HuH-7.5 (cell line): ENCODE data around the gene CABP2.
"Not testable (repeated sequence)": the region's sequence is repeated elsewhere in the genome, so short reads cannot be mapped to it uniquely, and the experiment has no call there.

Experiments
- DNase-seq: peaks from one replicate; pipeline ENCODE4 v3.0.0; 2011; ENCODE audit warnings: low spot score

Gene CABP2

GRCh38 chr11:67494371-67495233 is 28.6 kb downstream of the CABP2 start:
- peak; percentile 63 for DNase-seq

DNA sequence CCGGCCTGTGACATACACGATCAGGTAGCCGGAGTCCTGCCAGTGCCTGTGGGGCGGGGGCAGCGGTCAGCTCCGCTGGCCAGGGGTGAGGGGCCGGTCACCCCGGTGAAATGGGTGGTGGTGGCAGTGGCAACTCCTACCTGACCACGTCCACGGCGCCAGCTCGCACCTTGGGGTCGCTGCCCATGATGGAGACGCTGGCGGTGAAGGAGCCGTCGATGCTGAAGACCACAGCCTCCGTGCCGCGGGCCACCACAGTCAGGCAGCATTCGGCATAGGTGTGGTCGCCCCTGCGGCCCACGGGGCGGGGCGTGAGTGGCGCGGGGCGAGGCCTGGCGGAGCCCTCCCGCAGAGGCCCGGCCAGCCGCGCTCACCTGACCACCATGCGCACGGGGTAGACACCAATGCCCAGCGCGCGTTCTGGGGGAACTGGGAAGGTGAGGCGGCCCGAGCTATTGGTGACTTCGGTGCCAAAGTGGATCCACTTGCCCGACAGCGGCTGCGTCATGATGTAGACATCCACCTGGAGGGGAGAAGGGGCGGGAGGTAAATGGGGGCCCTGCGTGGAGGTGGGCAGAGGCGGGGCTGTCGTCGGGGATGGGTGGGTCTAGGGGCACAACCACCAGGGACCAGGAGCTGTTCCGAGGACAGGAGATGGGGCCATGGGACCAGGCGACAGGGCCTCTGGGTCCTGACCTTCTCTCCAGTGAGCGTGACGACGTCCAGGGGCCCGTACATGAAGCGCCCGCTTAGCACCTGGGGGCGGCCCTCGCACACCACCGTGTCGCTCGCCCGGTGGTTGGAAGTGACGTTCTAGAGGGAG is 29.5 kb downstream of the CABP2 start:
- DNase-seq, result no peak

GRCh38 chr11:67492801-67493547 is 30.3 kb downstream of the CABP2 start:
- peak; percentile 65 for DNase-seq

DNA sequence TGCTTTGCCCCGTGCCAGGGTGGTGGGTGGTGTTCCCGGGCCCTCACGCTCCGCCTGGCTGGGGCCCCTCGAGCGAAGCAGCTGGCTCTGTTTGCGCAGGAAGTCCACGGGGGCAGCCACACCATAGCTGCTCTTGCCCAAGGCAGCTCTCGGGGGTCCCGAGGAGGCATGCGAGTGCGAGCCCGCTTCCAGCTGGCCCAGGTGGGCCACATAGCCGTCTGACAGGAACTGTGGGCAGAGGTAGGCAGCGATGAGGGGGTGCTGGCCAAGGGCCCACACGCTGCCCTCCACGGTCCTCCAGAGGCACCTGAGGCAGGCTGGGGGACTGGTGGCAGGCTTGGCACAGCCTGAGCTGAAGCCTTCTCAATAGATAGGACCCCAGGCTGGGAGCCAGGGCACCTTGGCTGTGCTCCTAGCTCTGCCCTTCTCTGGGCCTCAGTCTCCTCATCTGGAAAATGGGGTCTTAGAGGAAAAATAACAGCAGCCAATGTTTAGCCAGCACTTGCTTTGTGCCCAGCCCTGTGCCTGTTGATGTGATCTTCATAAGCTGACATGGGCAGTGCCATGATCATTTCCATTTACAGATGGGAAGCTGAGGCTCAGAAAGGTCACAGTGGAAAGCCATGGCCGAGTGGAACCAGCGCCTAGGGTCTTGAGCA is 31.0 kb downstream of the CABP2 start:
- no peak for DNase-seq

- peak; percentile 56 for DNase-seq
Measured at GRCh38 chr11:67491276-67492068, 31.8 kb downstream of the CABP2 start.

DNA sequence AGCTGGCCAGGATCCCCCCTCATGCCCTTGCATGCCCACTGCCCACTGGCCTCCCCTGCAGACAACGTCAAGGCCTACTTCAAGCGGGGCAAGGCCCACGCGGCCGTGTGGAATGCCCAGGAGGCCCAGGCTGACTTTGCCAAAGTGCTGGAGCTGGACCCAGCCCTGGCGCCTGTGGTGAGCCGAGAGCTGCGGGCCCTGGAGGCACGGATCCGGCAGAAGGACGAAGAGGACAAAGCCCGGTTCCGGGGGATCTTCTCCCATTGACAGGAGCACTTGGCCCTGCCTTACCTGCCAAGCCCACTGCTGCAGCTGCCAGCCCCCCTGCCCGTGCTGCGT is 32.5 kb downstream of the CABP2 start:
- DNase-seq, result no peak

DNA sequence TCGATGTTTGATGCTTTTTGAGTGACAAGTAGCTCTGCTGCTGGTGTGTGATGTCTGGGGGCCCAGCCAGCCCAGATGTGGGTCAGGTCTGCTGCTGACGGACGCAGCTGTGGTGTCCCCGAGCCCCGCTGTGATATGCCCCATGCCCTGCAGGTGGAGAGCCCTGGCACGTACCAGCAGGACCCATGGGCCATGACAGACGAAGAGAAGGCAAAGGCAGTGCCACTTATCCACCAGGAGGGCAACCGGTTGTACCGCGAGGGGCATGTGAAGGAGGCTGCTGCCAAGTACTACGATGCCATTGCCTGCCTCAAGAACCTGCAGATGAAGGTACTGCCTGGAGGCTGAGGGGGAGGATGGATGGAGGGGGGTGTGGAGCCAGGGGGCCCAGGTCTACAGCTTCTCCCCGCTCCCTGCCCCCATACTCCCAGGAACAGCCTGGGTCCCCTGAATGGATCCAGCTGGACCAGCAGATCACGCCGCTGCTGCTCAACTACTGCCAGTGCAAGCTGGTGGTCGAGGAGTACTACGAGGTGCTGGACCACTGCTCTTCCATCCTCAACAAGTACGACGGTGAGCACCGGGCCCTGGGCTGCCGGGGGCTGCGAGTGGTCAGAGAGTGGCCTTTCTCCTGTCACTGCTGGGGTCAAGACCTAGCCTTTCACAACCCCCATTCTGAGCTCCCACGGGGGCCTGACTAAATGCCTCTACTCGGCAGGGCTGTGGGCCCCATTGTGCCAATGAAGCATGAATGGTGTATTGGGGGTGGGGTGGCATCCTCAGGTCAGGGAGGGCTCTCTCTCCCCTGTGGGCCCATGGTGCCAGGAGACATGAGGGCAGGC is 33.1 kb downstream of the CABP2 start:
- peak; percentile 52 for DNase-seq

GRCh38 chr11:67489203-67489884 is 33.9 kb downstream of the CABP2 start:
- DNase-seq, result no peak

- DNase-seq, result no peak
Measured at GRCh38 chr11:67486481-67487195, 36.6 kb downstream of the CABP2 start.

DNA sequence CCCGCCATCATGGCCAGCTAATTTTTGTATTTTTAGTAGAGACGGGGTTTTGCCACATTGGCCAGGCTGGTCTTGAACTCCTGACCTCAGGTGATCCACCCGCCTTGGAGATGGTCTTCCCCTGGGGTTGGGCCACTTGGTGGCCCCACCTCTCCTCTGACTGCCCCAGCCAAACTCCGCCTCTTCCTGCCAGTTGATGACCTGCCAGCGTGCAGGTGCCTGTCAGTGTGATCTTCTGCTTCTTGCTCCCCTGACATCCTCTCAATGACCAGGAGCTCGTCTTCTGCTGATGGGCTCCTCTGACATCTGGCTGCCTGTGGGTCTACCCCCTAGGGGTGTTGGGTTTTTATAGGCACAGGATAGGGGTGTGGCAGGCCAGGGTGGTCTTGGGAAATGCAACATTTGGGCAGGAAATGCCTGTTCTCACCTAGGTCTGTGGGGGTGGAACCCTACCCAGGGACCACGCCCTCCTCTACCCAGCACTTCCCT is 37.3 kb downstream of the CABP2 start:
- DNase-seq, result not testable (repeated sequence)

DNA sequence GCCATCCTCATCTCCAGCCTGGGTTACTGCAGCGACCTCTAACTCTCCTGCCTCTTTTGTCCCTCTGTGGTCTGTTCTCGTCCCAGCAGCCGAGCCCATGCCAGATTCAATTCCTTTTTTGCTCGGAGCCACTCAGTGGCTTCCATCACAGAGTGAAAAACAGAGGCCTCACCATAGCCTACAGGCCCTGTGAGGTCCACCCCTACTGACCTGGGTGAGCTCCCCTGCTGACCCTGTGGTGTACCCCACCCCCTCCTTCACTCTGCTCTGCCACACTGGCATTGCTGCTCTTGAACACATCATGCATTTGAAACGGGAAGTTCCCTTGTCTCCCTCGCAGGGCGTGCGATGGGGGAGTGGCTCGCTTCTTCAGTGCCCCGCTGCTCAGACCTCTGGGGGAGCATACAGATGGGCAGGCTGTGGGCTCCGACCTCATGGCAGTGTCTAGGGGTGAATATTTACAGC is 38.4 kb downstream of the CABP2 start:
- no peak for DNase-seq

DNA sequence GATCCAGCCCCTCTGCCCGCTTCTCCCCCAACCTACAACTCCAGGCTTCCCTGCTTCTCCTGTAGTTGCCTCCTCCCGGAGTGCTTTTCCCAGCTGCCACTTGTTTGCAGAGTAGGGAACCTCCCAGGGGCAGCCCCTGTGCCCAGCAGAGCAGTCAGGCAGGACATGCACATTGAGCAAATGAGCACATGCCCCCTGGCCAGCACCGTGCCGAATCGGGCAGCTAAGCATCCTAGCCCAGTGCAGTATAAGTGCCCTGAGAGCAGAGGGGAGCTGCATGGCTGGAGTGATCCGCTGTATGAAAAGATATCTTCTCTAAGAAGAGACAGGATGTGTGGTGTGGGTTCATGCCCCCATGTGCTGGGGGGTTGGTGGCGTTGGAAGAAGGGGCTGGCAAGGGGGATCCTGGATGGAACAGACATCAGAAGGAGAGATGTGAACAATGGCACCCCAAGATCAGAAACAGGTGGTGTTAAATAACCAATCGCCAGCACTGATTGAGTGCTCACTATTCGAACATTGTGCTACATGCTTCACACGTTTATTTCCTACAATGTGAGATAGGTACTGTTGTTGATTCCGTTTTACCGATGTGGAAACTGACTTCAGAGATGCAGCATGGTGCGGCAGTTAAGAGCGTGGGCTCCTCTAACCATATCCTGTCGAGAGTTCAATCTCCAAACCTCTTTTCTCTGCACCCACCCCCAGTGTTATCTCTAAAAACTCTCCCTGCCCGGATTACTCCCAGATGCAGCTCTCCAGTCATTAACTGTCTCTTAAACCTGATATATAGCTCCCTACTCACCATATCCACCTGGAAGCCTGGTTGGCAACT is 39.2 kb downstream of the CABP2 start:
- DNase-seq, result no peak

DNA sequence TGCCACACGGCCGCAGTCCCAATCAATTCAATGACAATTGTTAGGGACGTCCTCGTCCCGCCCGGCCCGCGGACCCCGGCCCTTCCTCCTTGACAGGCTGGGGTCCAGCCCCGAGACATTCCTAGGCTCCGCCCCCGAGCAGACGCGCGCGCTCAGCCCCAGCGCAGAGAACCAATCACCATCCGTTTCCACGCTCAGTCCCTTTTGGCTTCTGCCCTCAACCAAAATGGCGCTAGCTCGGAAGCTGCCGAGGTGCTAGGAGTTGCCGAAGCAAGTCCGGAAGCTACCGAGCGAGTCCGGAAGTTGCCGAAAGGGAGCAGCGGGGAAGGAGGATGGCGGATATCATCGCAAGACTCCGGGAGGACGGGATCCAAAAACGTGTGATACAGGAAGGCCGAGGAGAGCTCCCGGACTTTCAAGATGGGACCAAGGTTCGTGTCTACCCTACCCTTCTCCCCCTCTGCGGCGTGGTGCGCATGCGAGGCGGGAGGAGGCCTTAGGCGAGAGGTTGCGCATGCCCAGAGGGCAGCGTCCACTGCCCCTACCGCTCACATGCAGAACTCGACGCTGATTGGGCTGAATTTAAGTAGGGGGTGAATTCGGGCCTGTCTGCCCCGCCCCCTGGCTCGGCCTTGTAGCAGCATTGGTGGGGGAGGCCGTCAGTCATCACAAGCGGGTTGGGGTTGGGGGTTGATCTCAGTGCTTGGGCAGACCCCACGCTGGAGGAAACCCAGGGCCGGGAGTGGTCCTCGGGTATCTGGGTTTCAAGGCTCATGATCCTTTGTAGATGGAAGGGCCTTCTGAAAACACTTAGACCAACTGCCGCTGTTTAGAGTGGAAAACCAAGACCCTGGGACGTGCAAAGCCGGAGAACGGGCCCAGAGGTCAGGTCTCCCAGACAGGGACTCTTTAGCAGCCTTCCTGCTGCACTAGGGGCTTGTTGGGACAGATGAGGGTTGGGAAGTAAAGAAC is 40.1 kb downstream of the CABP2 start, which contains the start of gene AIP:
Gene AIP (plus strand): TSS at position 200 of the 972 bp plus-strand sequence. CDS start 133 bp downstream, at position 333.
- DNase-seq, result peak; percentile 100

- no peak for DNase-seq
Measured at GRCh38 chr11:67482275-67482826, 40.9 kb downstream of the CABP2 start.

DNA sequence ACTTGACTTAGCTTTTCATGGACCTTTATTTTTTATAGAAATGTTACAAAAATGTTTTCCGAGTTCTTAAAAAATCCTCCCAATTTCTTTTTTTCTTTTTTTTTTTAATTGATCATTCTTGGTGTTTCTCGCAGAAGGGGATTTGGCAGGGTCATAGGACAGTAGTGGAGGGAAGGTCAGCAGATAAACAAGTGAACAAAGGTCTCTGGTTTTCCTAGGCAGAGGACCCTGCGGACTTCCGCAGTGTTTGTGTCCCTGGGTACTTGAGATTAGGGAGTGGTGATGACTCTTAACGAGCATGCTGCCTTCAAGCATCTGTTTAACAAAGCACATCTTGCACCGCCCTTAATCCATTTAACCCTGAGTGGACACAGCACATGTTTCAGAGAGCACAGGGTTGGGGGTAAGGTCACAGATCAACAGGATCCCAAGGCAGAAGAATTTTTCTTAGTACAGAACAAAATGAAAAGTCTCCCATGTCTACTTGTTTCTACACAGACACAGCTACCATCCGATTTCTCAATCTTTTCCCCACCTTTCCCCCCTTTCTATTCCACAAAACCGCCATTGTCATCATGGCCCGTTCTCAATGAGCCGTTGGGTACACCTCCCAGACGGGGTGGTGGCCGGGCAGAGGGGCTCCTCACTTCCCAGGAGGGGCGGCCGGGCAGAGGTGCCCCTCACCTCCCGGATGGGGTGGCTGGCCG is 45.7 kb downstream of the CABP2 start:
- DNase-seq, result not testable (repeated sequence)
